ENCODE results near the gene MRPL10. TPM values are rescaled to one million over a fixed set of nuclear protein-coding genes. Genes with fewer than 3 reads are reported as not detected.

MRPL10 gene
- total RNA-seq, 1 experiment from 2014 or later = 63.8 TPM

DNA sequence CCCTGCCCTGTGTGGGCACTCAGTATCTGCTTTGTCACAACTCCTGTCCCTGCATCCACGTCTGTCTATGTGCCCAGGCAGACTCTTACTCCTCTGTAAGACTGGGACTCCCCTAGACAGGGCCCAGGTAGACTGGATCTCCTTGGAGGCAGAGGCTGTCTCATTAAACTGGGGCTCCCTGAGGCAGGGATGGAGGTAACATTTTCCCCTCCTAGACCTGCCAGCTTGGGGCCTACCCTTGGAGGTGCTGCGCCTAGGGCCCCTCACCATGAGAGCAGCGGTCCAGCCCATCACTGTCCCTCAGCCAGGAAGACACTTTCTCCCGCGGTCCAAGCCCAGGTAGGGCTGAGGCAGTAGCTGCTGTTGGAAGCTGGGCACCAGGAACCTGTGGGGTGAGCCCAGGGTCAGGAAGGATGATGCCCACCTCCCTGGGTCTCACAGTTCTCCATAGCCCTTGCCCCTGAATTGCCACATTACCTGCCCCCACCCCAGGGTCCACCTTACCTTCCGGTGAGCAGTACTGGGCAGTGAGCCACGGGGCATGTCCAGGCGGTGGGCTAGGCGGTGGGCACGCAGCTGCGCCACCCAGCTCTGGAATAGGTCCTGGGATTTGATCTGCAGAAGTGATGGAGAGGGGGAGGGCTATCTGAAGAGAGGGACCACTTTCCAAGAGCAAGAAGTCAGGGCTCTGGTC lies 13.2 kb downstream of the MRPL10 start:
- Histone ChIP-seq H3K27ac (no peak overlapping the region), H3F3A (ENCODE audit: insufficient read depth, low read depth) (peaks cover 29% of the 10 kb centered on the region), H3K27me3 (ENCODE audit: insufficient read depth, low read depth) (no peaks in the 10 kb centered on the region), H3K9me2 (ENCODE audit: insufficient read depth) (no peaks in the 10 kb centered on the region), H3K79me2 (ENCODE audit: low read depth) (peaks cover 24% of the 10 kb centered on the region), H2AFZ (no peak overlapping the region), H3K4me1 (replicated peaks; ENCODE audit: insufficient read depth) (peaks cover 30% of the 10 kb centered on the region), H3K4me2 (no peak overlapping the region), H3K36me3 (ENCODE audit: low read depth) (peaks cover 30% of the 10 kb centered on the region), H4K20me1 (ENCODE audit: insufficient read depth) (no peaks in the 10 kb centered on the region), H3K9me3 (ENCODE audit: insufficient read depth, low read depth) (no peaks in the 10 kb centered on the region), H3K4me3 (no peak overlapping the region)
- POLR2A ChIA-PET (ENCODE audit: unreplicated experiment) = no interaction called here
- no TSS peak for BruUV-seq (replicated peaks)
- CTCF ChIA-PET = no interaction called here
- intact Hi-C loops (cut with micrococcal nuclease; ENCODE audit: unreplicated experiment) = no loop called here
- no peak for TF ChIP-seq EZH2 (IDR thresholded peaks at IDR 0.05; ENCODE audit: low read depth)
- TF ChIP-seq, protein P1, sequence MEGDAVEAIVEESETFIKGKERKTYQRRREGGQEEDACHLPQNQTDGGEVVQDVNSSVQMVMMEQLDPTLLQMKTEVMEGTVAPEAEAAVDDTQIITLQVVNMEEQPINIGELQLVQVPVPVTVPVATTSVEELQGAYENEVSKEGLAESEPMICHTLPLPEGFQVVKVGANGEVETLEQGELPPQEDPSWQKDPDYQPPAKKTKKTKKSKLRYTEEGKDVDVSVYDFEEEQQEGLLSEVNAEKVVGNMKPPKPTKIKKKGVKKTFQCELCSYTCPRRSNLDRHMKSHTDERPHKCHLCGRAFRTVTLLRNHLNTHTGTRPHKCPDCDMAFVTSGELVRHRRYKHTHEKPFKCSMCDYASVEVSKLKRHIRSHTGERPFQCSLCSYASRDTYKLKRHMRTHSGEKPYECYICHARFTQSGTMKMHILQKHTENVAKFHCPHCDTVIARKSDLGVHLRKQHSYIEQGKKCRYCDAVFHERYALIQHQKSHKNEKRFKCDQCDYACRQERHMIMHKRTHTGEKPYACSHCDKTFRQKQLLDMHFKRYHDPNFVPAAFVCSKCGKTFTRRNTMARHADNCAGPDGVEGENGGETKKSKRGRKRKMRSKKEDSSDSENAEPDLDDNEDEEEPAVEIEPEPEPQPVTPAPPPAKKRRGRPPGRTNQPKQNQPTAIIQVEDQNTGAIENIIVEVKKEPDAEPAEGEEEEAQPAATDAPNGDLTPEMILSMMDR (conservative IDR thresholded peaks at IDR 0.05) = no peak
- DNase-seq = no peak

GRCh38 chr17:47816947-47817346 lies 14.4 kb downstream of the MRPL10 start:
- Histone ChIP-seq H3K4me1 (replicated peaks; ENCODE audit: insufficient read depth) (peaks cover 26% of the 10 kb centered on the region), H3F3A (ENCODE audit: insufficient read depth, low read depth) (peaks cover 20% of the 10 kb centered on the region), H3K27ac (no peak overlapping the region), H3K79me2 (ENCODE audit: low read depth) (peaks cover 24% of the 10 kb centered on the region), H3K9me2 (ENCODE audit: insufficient read depth) (no peaks in the 10 kb centered on the region), H2AFZ (no peak overlapping the region), H4K20me1 (ENCODE audit: insufficient read depth) (no peaks in the 10 kb centered on the region), H3K4me3 (no peak overlapping the region), H3K9me3 (ENCODE audit: insufficient read depth, low read depth) (no peaks in the 10 kb centered on the region), H3K4me2 (no peak overlapping the region), H3K36me3 (ENCODE audit: low read depth) (peaks cover 30% of the 10 kb centered on the region), H3K27me3 (ENCODE audit: insufficient read depth, low read depth) (no peaks in the 10 kb centered on the region)
- ChIA-PET POLR2A (ENCODE audit: unreplicated experiment) (interaction anchor here (0.6 kb wide), 1 partner anchor 79 kb away, joined by 4 read pairs; no protein-coding TSS in a partner anchor), CTCF (no interaction called here)
- BruUV-seq (replicated peaks) = no TSS peak
- intact Hi-C loops (cut with micrococcal nuclease; ENCODE audit: unreplicated experiment) = no loop called here
- no peak for DNase-seq
- TF ChIP-seq, protein P1 (conservative IDR thresholded peaks at IDR 0.05) = no peak
- TF ChIP-seq EZH2 (IDR thresholded peaks at IDR 0.05; ENCODE audit: low read depth) = no peak

- POLR2A ChIA-PET (ENCODE audit: unreplicated experiment) = no interaction called here
- CTCF ChIA-PET = no interaction called here
- peaks cover 23% of the 10 kb centered on the region for H3F3A ChIP-seq (ENCODE audit: insufficient read depth, low read depth)
- no peaks in the 10 kb centered on the region for H3K9me3 ChIP-seq (ENCODE audit: insufficient read depth, low read depth)
- no TSS peak for BruUV-seq (replicated peaks)
- H3K4me3 ChIP-seq = no peak overlapping the region
- H4K20me1 ChIP-seq (ENCODE audit: insufficient read depth) = no peaks in the 10 kb centered on the region
- DNase-seq = no peak
- peaks cover 30% of the 10 kb centered on the region for H3K4me1 ChIP-seq (replicated peaks; ENCODE audit: insufficient read depth)
- peaks cover 21% of the 10 kb centered on the region for H3K79me2 ChIP-seq (ENCODE audit: low read depth)
- no peak for TF ChIP-seq EZH2 (IDR thresholded peaks at IDR 0.05; ENCODE audit: low read depth)
- TF ChIP-seq, protein P1 (conservative IDR thresholded peaks at IDR 0.05) = no peak
- H3K9me2 ChIP-seq (ENCODE audit: insufficient read depth) = no peaks in the 10 kb centered on the region
- H2AFZ ChIP-seq = no peak overlapping the region
- H3K4me2 ChIP-seq = no peak overlapping the region
- H3K36me3 ChIP-seq (ENCODE audit: low read depth) = peaks cover 30% of the 10 kb centered on the region
- no peaks in the 10 kb centered on the region for H3K27me3 ChIP-seq (ENCODE audit: insufficient read depth, low read depth)
- intact Hi-C loops (cut with micrococcal nuclease; ENCODE audit: unreplicated experiment) = no loop called here
- no peak overlapping the region for H3K27ac ChIP-seq
Observed at GRCh38 chr17:47816111-47816735, 15.1 kb downstream of the MRPL10 start.

Data from PC-9 (cell line).